Measurements from ENCODE around the gene CCNL2. TPM values are rescaled to one million over a fixed set of nuclear protein-coding genes. Genes with fewer than 3 reads are reported as not detected.

The CCNL2 gene
- total and polyA plus RNA-seq, 2 of the 13 experiments (the other 11 are each of a cell fraction or from before 2014, with no cell fraction given) = 105 to 340 TPM

DNA sequence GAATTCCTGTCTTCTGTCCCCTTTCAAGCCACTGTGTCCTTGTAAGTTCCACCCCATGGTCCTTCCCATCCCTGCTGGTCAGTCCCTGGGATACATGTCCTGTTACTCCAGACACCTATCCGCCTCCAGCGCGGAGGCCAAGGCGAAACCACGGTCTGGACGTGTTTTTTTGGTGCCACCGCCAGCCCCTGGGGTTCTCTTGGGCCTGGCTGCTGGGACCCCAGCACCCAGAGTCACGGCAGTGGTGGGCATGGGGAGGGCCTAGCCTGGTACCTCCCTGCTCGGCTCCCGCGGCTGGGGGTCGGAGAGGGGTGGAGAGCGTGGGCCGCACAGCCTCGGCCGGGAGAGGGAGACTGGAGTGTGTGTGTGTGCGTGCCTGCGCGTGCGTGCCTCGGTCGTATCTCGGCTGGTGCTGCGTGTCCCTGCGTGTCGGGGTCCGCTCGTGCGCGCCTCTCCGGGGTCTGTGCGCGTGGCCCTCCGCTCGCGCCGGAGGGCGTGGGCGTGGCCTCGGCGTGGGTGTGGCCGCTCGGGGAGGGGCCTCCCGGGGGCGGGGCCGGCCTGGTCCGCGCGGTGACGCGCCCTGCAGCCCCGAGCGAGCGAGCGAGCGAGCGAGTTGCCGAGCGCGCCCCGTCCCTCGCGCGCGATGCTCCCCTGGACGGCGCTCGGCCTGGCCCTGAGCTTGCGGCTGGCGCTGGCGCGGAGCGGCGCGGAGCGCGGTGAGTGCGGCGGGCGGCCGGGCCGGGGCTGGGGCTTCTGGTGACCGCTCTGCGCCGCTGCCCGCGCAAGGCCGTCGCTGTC lies 36.2 kb upstream of the CCNL2 start, which contains the start of gene VWA1 (continued):
- TF ChIP-seq KDM1A (CRISPR knock-in tag; IDR thresholded peaks at IDR 0.05) = no peak; the same call in 1 of the 2 replicates
- no peak for TF ChIP-seq ZNF224 (CRISPR knock-in tag; IDR thresholded peaks at IDR 0.05)
- 0 out of 2 replicates have a peak, but pooled peaks have one; percentile 24 for TF ChIP-seq ERF (CRISPR knock-in tag; IDR thresholded peaks at IDR 0.05)
- TF ChIP-seq ZNF619 (CRISPR knock-in tag; IDR thresholded peaks at IDR 0.05) = 0 out of 2 replicates have a peak, but pooled peaks have one; percentile 68
- TF ChIP-seq PAF1 (CRISPR knock-in tag; IDR thresholded peaks at IDR 0.05) = no peak
- TF ChIP-seq, protein P1, sequence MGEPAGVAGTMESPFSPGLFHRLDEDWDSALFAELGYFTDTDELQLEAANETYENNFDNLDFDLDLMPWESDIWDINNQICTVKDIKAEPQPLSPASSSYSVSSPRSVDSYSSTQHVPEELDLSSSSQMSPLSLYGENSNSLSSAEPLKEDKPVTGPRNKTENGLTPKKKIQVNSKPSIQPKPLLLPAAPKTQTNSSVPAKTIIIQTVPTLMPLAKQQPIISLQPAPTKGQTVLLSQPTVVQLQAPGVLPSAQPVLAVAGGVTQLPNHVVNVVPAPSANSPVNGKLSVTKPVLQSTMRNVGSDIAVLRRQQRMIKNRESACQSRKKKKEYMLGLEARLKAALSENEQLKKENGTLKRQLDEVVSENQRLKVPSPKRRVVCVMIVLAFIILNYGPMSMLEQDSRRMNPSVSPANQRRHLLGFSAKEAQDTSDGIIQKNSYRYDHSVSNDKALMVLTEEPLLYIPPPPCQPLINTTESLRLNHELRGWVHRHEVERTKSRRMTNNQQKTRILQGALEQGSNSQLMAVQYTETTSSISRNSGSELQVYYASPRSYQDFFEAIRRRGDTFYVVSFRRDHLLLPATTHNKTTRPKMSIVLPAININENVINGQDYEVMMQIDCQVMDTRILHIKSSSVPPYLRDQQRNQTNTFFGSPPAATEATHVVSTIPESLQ (CRISPR knock-in tag; conservative IDR thresholded peaks at IDR 0.05) = no peak
- peak; percentile 39; the same call in 1 of the 2 replicates for TF ChIP-seq FOXO1 (CRISPR knock-in tag; IDR thresholded peaks at IDR 0.05)
- TF ChIP-seq NFYC (CRISPR knock-in tag; IDR thresholded peaks at IDR 0.05) = no peak
- TF ChIP-seq SALL1 (CRISPR knock-in tag; IDR thresholded peaks at IDR 0.05) = peak; percentile 47; the same call in 1 of the 2 replicates
- TF ChIP-seq SOX6 (IDR thresholded peaks at IDR 0.05) = no peak
- peak; percentile 8; the same call in 1 of the 2 replicates for TF ChIP-seq SOX6 (CRISPR knock-in tag; IDR thresholded peaks at IDR 0.05)
- TF ChIP-seq ZNF646 (CRISPR knock-in tag; IDR thresholded peaks at IDR 0.05) = no peak
- TF ChIP-seq SMAD9 (CRISPR knock-in tag; IDR thresholded peaks at IDR 0.05) = 0 out of 2 replicates have a peak, but pooled peaks have one; percentile 49
- no peak for TF ChIP-seq ZNF775 (CRISPR knock-in tag; IDR thresholded peaks at IDR 0.05; ENCODE audit: borderline replicate concordance)
- TF ChIP-seq, protein P2, sequence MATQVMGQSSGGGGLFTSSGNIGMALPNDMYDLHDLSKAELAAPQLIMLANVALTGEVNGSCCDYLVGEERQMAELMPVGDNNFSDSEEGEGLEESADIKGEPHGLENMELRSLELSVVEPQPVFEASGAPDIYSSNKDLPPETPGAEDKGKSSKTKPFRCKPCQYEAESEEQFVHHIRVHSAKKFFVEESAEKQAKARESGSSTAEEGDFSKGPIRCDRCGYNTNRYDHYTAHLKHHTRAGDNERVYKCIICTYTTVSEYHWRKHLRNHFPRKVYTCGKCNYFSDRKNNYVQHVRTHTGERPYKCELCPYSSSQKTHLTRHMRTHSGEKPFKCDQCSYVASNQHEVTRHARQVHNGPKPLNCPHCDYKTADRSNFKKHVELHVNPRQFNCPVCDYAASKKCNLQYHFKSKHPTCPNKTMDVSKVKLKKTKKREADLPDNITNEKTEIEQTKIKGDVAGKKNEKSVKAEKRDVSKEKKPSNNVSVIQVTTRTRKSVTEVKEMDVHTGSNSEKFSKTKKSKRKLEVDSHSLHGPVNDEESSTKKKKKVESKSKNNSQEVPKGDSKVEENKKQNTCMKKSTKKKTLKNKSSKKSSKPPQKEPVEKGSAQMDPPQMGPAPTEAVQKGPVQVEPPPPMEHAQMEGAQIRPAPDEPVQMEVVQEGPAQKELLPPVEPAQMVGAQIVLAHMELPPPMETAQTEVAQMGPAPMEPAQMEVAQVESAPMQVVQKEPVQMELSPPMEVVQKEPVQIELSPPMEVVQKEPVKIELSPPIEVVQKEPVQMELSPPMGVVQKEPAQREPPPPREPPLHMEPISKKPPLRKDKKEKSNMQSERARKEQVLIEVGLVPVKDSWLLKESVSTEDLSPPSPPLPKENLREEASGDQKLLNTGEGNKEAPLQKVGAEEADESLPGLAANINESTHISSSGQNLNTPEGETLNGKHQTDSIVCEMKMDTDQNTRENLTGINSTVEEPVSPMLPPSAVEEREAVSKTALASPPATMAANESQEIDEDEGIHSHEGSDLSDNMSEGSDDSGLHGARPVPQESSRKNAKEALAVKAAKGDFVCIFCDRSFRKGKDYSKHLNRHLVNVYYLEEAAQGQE (IDR thresholded peaks at IDR 0.05; ENCODE audit: borderline replicate concordance in 1 of 2, low read depth in 1 of 2, low read length in 2 of 2) = no peak; a peak in 1 of 4 replicates
- TF ChIP-seq, protein P3, sequence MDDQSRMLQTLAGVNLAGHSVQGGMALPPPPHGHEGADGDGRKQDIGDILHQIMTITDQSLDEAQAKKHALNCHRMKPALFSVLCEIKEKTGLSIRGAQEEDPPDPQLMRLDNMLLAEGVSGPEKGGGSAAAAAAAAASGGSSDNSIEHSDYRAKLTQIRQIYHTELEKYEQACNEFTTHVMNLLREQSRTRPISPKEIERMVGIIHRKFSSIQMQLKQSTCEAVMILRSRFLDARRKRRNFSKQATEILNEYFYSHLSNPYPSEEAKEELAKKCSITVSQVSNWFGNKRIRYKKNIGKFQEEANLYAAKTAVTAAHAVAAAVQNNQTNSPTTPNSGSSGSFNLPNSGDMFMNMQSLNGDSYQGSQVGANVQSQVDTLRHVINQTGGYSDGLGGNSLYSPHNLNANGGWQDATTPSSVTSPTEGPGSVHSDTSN (CRISPR knock-in tag; IDR thresholded peaks at IDR 0.05; ENCODE audit: borderline replicate concordance) = no peak
